Dermis microvascular lymphatic vessel endothelial cell (primary cell): ENCODE results near the gene UFC1. TPM values are rescaled to one million over a fixed set of nuclear protein-coding genes. Genes with fewer than 3 reads are reported as not detected.

Experiments used
- total RNA-seq: library from RNA; depleted of rRNA; stranded (reverse); fragments of >200 nt; gene quantifications from 2 replicates; pipeline ENCODE4 v1.2.1, GENCODE V29; 2014

UFC1 gene
- total RNA-seq, 1 donor from 2014 or later: 108 TPM

Other genes starting within 250 kb of the UFC1 start
- gene ITLN2, start 199.2 kb upstream of the UFC1 start, total RNA-seq: not detected in 2 replicates
- 92.2 and 191 TPM in 2 replicates for gene F11R, start 132.8 kb upstream of the UFC1 start, total RNA-seq
- gene TSTD1, start 115.0 kb upstream of the UFC1 start, total RNA-seq: 6.0 and 6.7 TPM in 2 replicates
- gene USF1, start 108.0 kb upstream of the UFC1 start, total RNA-seq: 83.2 and 94.9 TPM in 2 replicates
- not detected in 2 replicates for gene ARHGAP30, start 84.1 kb upstream of the UFC1 start, total RNA-seq
- under 0.01 and 0.26 TPM in 2 replicates for gene NECTIN4, start 64.4 kb upstream of the UFC1 start, total RNA-seq
- 0.76 and 1.7 TPM in 2 replicates for gene KLHDC9, start 55.6 kb upstream of the UFC1 start, total RNA-seq
- 27.7 and 31.1 TPM in 2 replicates for gene PFDN2, start 35.9 kb upstream of the UFC1 start, total RNA-seq
- gene NIT1, start 35.9 kb upstream of the UFC1 start, total RNA-seq: 8.6 and 10.0 TPM in 2 replicates
- 32.3 and 60.6 TPM in 2 replicates for gene DEDD, start 21.3 kb upstream of the UFC1 start, total RNA-seq
- gene USP21, start 5.5 kb downstream of the UFC1 start, total RNA-seq: 3.3 and 5.6 TPM in 2 replicates
- gene PPOX, start 12.4 kb downstream of the UFC1 start, total RNA-seq: 13.0 and 18.3 TPM in 2 replicates
- gene B4GALT3, start 23.5 kb downstream of the UFC1 start, total RNA-seq: 17.5 and 28.6 TPM in 2 replicates
- gene ADAMTS4, start 45.1 kb downstream of the UFC1 start, total RNA-seq: 12.5 and 15.8 TPM in 2 replicates
- gene NDUFS2, start 48.4 kb downstream of the UFC1 start, total RNA-seq: 196 and 206 TPM in 2 replicates
- 0.13 and 0.26 TPM in 2 replicates for gene FCER1G, start 61.3 kb downstream of the UFC1 start, total RNA-seq
- not detected in 2 replicates for gene APOA2, start 69.7 kb downstream of the UFC1 start, total RNA-seq
- gene TOMM40L, start 72.1 kb downstream of the UFC1 start, total RNA-seq: 12.2 and 14.4 TPM in 2 replicates
- gene NR1I3, start 84.2 kb downstream of the UFC1 start, total RNA-seq: not detected in 2 replicates
- gene PCP4L1, start 104.8 kb downstream of the UFC1 start, total RNA-seq: not detected in 2 replicates
- gene MPZ, start 156.0 kb downstream of the UFC1 start, total RNA-seq: 1.5 and 2.0 TPM in 2 replicates
- 18.0 and 21.5 TPM in 2 replicates for gene SDHC, start 160.4 kb downstream of the UFC1 start, total RNA-seq
- gene CFAP126, start 213.9 kb downstream of the UFC1 start, total RNA-seq: not detected in 2 replicates